SK-N-SH treated with all-trans-retinoic acid at 6 μM for 48 hours (cell line): ENCODE data around the gene FAF1.

Experiments
- ARNTL ChIP-seq: fragments of 450-650 bp; formaldehyde crosslinking; IDR thresholded peaks from 2 replicates; pipeline ENCODE4 v1.5.0; 2020; ENCODE audit warnings: low read depth, mild to moderate bottlenecking, moderate library complexity, borderline replicate concordance
- CSDC2 ChIP-seq: fragments of 250-450 bp; sonication (Bioruptor Pico); IDR thresholded peaks from 2 replicates; pipeline ENCODE4 v1.5.0; 2020; ENCODE audit warnings: mild to moderate bottlenecking, moderate library complexity
- GLIS3 ChIP-seq: fragments of 250-450 bp; sonication (Bioruptor Pico); IDR thresholded peaks from 2 replicates; pipeline ENCODE4 v1.5.0; 2020; ENCODE audit warnings: mild to moderate bottlenecking, moderate library complexity
- SNAI2 ChIP-seq: fragments of 250-450 bp; sonication (Bioruptor Pico); IDR thresholded peaks from 2 replicates; pipeline ENCODE4 v1.5.0; 2020; ENCODE audit warnings: mild to moderate bottlenecking, moderate library complexity
- TCF4 ChIP-seq: fragments of 250-450 bp; sonication (Bioruptor Pico); IDR thresholded peaks from 2 replicates; pipeline ENCODE4 v1.8.0; 2021; ENCODE audit warnings: mild to moderate bottlenecking, moderate library complexity, borderline replicate concordance
- ZC3H10 ChIP-seq: fragments of 250-450 bp; sonication (Bioruptor Pico); IDR thresholded peaks from 2 replicates; pipeline ENCODE4 v1.5.1; 2021; ENCODE audit warnings: mild to moderate bottlenecking, moderate library complexity
- ZFP3 ChIP-seq: fragments of 250-450 bp; sonication (Bioruptor Pico); IDR thresholded peaks from 2 replicates; pipeline ENCODE4 v1.5.0; 2020; ENCODE audit warnings: mild to moderate bottlenecking, moderate library complexity
- ZFP30 ChIP-seq: fragments of 450-650 bp; formaldehyde crosslinking; IDR thresholded peaks from 2 replicates; pipeline ENCODE4 v1.5.0; 2022; ENCODE audit warnings: mild to moderate bottlenecking, moderate library complexity
- ZNF70 ChIP-seq: fragments of 450-650 bp; formaldehyde crosslinking; IDR thresholded peaks from 2 replicates; pipeline ENCODE4 v1.5.0; 2020; ENCODE audit warnings: mild to moderate bottlenecking, moderate library complexity

DNA sequence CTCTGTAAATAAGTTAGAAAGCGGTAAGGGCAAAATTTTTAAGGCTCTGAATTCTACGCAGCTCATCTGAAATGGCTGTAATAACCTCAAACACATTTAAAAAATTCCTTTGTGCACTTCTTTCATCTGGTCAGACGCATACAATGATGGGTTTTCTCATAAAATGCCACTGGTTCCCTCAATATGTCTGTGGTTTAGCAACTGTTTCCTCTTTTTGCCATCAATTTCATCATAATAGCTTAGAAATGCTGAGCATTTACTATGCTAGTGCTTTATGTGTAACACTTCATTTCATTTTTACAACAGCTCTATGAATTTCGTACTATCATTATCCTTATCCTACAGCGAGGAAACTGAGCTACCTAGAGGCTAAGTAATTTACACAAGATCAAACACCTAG lies 501.6 kb downstream of the FAF1 start:
- TF ChIP-seq ZFP30 (CRISPR knock-in tag) (no peak), TCF4 (CRISPR knock-in tag) (no peak), ZC3H10 (CRISPR knock-in tag) (no peak), ARNTL (CRISPR knock-in tag) (no peak), SNAI2 (CRISPR knock-in tag) (no peak), CSDC2 (no peak), GLIS3 (CRISPR knock-in tag) (no peak), ZNF70 (CRISPR knock-in tag) (no peak), ZFP3 (CRISPR knock-in tag) (no peak)
